H9 (cell line): ENCODE measurements around the gene RIMBP2. TPM values are rescaled to one million over a fixed set of nuclear protein-coding genes. Genes with fewer than 3 reads are reported as not detected.

Experiments
- DNase-seq: peaks from one replicate; pipeline ENCODE4 v3.0.0-alpha.2; 2017
- H2AFZ ChIP-seq: one replicate; pipeline ENCODE4 v1.6.1; 2013; ENCODE audit warnings: mild to moderate bottlenecking, low read length, control low read depth, moderate library complexity
- H2AK5ac ChIP-seq: 2 replicates; pipeline ENCODE4 v1.6.1; 2013; ENCODE audit warnings: low read length, control low read depth, mixed read lengths; ENCODE audit not compliant: insufficient read length
- H2BK120ac ChIP-seq: one replicate; pipeline ENCODE4 v1.6.1; 2013; ENCODE audit warnings: low read depth, mild to moderate bottlenecking, low read length, control low read depth, inconsistent platforms; ENCODE audit not compliant: poor library complexity, severe bottlenecking
- H2BK12ac ChIP-seq: 2 replicates; pipeline ENCODE4 v1.6.1; 2013; ENCODE audit warnings: low read length, control low read depth, mixed read lengths, low read depth; ENCODE audit not compliant: insufficient read length
- H2BK15ac ChIP-seq: 2 replicates; pipeline ENCODE4 v1.6.1; 2013; ENCODE audit warnings: low read depth, low read length, control low read depth
- H2BK20ac ChIP-seq: one replicate; pipeline ENCODE4 v1.6.1; 2013; ENCODE audit warnings: low read depth, mild to moderate bottlenecking, low read length, control low read depth, inconsistent platforms; ENCODE audit not compliant: poor library complexity, severe bottlenecking
- H2BK5ac ChIP-seq: 2 replicates; pipeline ENCODE4 v1.6.1; 2013; ENCODE audit warnings: low read length, control low read depth, mixed read lengths; ENCODE audit not compliant: insufficient read length
- H3K14ac ChIP-seq: 2 replicates; pipeline ENCODE4 v1.6.1; 2013; ENCODE audit warnings: low read length, control low read depth; ENCODE audit not compliant: insufficient read depth
- H3K18ac ChIP-seq: 2 replicates; pipeline ENCODE4 v1.6.1; 2013; ENCODE audit warnings: low read depth, mild to moderate bottlenecking, mixed read lengths, low read length, control low read depth; ENCODE audit not compliant: insufficient read length
- H3K23ac ChIP-seq: 2 replicates; pipeline ENCODE4 v1.6.1; 2013; ENCODE audit warnings: low read length, control low read depth, mixed read lengths, low read depth; ENCODE audit not compliant: insufficient read length
- H3K23me2 ChIP-seq: 2 replicates; pipeline ENCODE4 v1.6.1; 2013; ENCODE audit warnings: low read depth, mild to moderate bottlenecking, mixed read lengths, low read length, control low read depth; ENCODE audit not compliant: insufficient read length, poor library complexity, severe bottlenecking
- H3K27ac ChIP-seq: 2 replicates; pipeline ENCODE4 v1.5.1; 2013; ENCODE audit warnings: low read length, control low read depth, mixed read lengths, low read depth; ENCODE audit not compliant: insufficient read length
- H3K27me3 ChIP-seq: 2 replicates; pipeline ENCODE4 v1.6.1; 2013; ENCODE audit warnings: low read length, control low read depth, inconsistent platforms; ENCODE audit not compliant: insufficient read depth
- H3K4ac ChIP-seq: 2 replicates; pipeline ENCODE4 v1.6.1; 2013; ENCODE audit warnings: low read depth, mild to moderate bottlenecking, control low read depth, inconsistent platforms, low read length, moderate library complexity
- H3K4me1 ChIP-seq: 2 replicates; pipeline ENCODE4 v1.6.1; 2013; ENCODE audit warnings: low read length, control low read depth, inconsistent platforms; ENCODE audit not compliant: insufficient read depth
- H3K4me2 ChIP-seq: 2 replicates; pipeline ENCODE4 v1.6.1; 2013; ENCODE audit warnings: low read length, control low read depth, mixed read lengths; ENCODE audit not compliant: insufficient read length, insufficient read depth
- H3K56ac ChIP-seq: 2 replicates; pipeline ENCODE4 v1.6.1; 2013; ENCODE audit warnings: low read depth, mild to moderate bottlenecking, mixed read lengths, low read length, control low read depth; ENCODE audit not compliant: insufficient read length
- H3K79me1 ChIP-seq: 2 replicates; pipeline ENCODE4 v1.6.1; 2013; ENCODE audit warnings: low read depth, mild to moderate bottlenecking, moderate library complexity, low read length, control low read depth, inconsistent platforms; ENCODE audit not compliant: insufficient read depth, poor library complexity, severe bottlenecking
- H3K79me2 ChIP-seq: 2 replicates; pipeline ENCODE4 v1.6.1; 2013; ENCODE audit warnings: low read length, control low read depth, inconsistent platforms; ENCODE audit not compliant: insufficient read depth
- H3K9ac ChIP-seq: 2 replicates; pipeline ENCODE4 v1.6.1; 2013; ENCODE audit warnings: low read length, control low read depth, mixed read lengths; ENCODE audit not compliant: insufficient read length; ENCODE audit errors: extremely low read depth
- H3K9me3 ChIP-seq: one replicate; pipeline ENCODE4 v1.6.1; 2013; ENCODE audit warnings: low read depth, low read length, inconsistent platforms; ENCODE audit not compliant: control insufficient read depth
- H3T11ph ChIP-seq: one replicate; pipeline ENCODE4 v1.6.1; 2013; ENCODE audit warnings: mild to moderate bottlenecking, low read length, control low read depth, inconsistent platforms
- H4K20me1 ChIP-seq: one replicate; pipeline ENCODE4 v1.6.1; 2013; ENCODE audit not compliant: control insufficient read depth, insufficient read length, insufficient read depth
- H4K5ac ChIP-seq: 2 replicates; pipeline ENCODE4 v1.6.1; 2013; ENCODE audit warnings: low read depth, mild to moderate bottlenecking, mixed read lengths, low read length, control low read depth; ENCODE audit not compliant: insufficient read length
- H4K8ac ChIP-seq: replicated peaks from 2 replicates; pipeline ENCODE4 v1.6.1; 2013; ENCODE audit warnings: low read length, control low read depth, mixed read lengths, low read depth; ENCODE audit not compliant: insufficient read length
- H4K91ac ChIP-seq: 2 replicates; pipeline ENCODE4 v1.6.1; 2013; ENCODE audit warnings: low read depth, mild to moderate bottlenecking, moderate library complexity, mixed read lengths, low read length, control low read depth; ENCODE audit not compliant: insufficient read length
- H3K27ac Mint-ChIP-seq, 3 experiments: 2 replicates in 2 of 3; 3 replicates in 1 of 3; pipeline ENCODE4 v1.8.0; 2020 to 2021; ENCODE audit warnings: mixed read lengths in 3 of 3, mild to moderate bottlenecking in 1 of 3, moderate library complexity in 1 of 3
- H3K27me3 Mint-ChIP-seq: 2 replicates; pipeline ENCODE4 v1.8.0; 2021; ENCODE audit warnings: low read depth, mild to moderate bottlenecking, moderate library complexity, mixed read lengths
- H3K36me3 Mint-ChIP-seq, 3 experiments: 2 replicates in 2 of 3; 3 replicates in 1 of 3; pipeline ENCODE4 v1.8.0; 2020 to 2021; ENCODE audit warnings: low read depth in 3 of 3, mixed read lengths in 3 of 3; ENCODE audit not compliant: insufficient read depth in 1 of 3
- H3K4me1 Mint-ChIP-seq, 2 experiments: 2 replicates each; pipeline ENCODE4 v1.8.0; 2020; ENCODE audit warnings: mixed read lengths in 2 of 2
- H3K4me3 Mint-ChIP-seq, 2 experiments: 2 replicates in 1 of 2; 3 replicates in 1 of 2; pipeline ENCODE4 v1.8.0; 2020 to 2021; ENCODE audit warnings: mild to moderate bottlenecking in 2 of 2, mixed read lengths in 2 of 2, moderate library complexity in 1 of 2
- H3K9me3 Mint-ChIP-seq, 2 experiments: 2 replicates in 1 of 2; 3 replicates in 1 of 2; pipeline ENCODE4 v1.8.0; 2020; ENCODE audit warnings: mild to moderate bottlenecking in 2 of 2, mixed read lengths in 2 of 2, moderate library complexity in 1 of 2
- WGBS: extraction: QIAGEN DNeasy Blood & Tissue Kit; methylation state at CpG from one replicate; pipeline ENCODE4 v1.1.7; 2013; ENCODE audit warnings: missing lambda C conversion rate, low lambda C conversion rate, mixed read lengths; ENCODE audit not compliant: insufficient read length; ENCODE audit errors: extremely low coverage; 5-methylcytosine and 5-hydroxymethylcytosine counted together
- total RNA-seq: library from RNA; stranded (reverse); gene quantifications from 2 replicates; pipeline ENCODE4 v1.2.1, GENCODE V29; 2021
- TF ChIP-seq, protein P1 (sequence below): fragments of 200-600 bp; sonication (generic); conservative IDR thresholded peaks from 3 replicates; pipeline ENCODE4 v1.8.0; 2021; ENCODE audit warnings: antibody characterized with exemption, mild to moderate bottlenecking

RIMBP2 gene
- total RNA-seq, 1 experiment from 2014 or later = 0.70 TPM

DNA sequence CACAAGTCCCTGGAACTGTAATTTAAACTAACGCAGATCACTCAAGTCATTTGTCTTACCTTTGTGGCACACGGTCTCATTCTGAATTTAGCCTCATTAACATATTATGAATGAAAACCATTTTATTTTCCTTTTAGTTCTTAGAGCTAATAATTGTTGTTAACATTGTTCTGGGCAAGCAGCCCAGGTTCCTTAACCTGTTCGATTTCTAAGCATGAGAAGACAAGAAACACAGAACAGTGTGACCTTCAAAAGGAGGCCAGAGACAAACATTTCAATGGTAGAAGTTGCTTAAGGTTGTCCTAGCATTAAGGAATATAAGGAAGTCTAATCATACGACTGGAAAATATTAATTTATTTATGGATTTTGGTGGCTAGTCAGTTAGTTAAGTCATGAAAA is 343.2 kb downstream of the RIMBP2 start:
- Mint-ChIP-seq H3K4me3 (no peak overlapping the region), H3K36me3 (no peaks in the 10 kb centered on the region), H3K4me1 (peaks cover 6 to 9% of the 10 kb centered on the region in 2 experiments; a peak in 3 of 4 replicates), H3K27me3 (peaks cover 38% of the 10 kb centered on the region), H3K9me3 (no peaks in the 10 kb centered on the region), H3K27ac (no peak overlapping the region)
- no peak overlapping the region for H3K14ac ChIP-seq
- H3K4me2 ChIP-seq = no peak overlapping the region
- no peak overlapping the region for H3K56ac ChIP-seq
- DNase-seq = no peak
- H4K5ac ChIP-seq = no peak overlapping the region
- no peak overlapping the region for H2BK15ac ChIP-seq
- no peak overlapping the region for H4K8ac ChIP-seq
- H3K18ac ChIP-seq = no peak overlapping the region
- H3K79me2 ChIP-seq = no peaks in the 10 kb centered on the region
- no peak overlapping the region for H3K4ac ChIP-seq
- no peak overlapping the region for H3K23ac ChIP-seq
- H3K9ac ChIP-seq = no peak overlapping the region
- H4K91ac ChIP-seq = no peak overlapping the region
- H3T11ph ChIP-seq = no peak overlapping the region
- no CpG with 5 or more reads among the region's 4 CpGs for WGBS
- H3K27me3 ChIP-seq = no peaks in the 10 kb centered on the region; the same call in 1 of the 2 replicates
- H3K9me3 ChIP-seq = no peaks in the 10 kb centered on the region
- H2BK12ac ChIP-seq = no peak overlapping the region
- no peak overlapping the region for H2AK5ac ChIP-seq
- no peak overlapping the region for H2AFZ ChIP-seq
- no peak overlapping the region for H2BK20ac ChIP-seq
- no peaks in the 10 kb centered on the region for H3K23me2 ChIP-seq
- no peak overlapping the region for H3K27ac ChIP-seq
- TF ChIP-seq, protein P1, sequence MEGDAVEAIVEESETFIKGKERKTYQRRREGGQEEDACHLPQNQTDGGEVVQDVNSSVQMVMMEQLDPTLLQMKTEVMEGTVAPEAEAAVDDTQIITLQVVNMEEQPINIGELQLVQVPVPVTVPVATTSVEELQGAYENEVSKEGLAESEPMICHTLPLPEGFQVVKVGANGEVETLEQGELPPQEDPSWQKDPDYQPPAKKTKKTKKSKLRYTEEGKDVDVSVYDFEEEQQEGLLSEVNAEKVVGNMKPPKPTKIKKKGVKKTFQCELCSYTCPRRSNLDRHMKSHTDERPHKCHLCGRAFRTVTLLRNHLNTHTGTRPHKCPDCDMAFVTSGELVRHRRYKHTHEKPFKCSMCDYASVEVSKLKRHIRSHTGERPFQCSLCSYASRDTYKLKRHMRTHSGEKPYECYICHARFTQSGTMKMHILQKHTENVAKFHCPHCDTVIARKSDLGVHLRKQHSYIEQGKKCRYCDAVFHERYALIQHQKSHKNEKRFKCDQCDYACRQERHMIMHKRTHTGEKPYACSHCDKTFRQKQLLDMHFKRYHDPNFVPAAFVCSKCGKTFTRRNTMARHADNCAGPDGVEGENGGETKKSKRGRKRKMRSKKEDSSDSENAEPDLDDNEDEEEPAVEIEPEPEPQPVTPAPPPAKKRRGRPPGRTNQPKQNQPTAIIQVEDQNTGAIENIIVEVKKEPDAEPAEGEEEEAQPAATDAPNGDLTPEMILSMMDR = no peak
- no peak overlapping the region for H2BK120ac ChIP-seq
- no peaks in the 10 kb centered on the region; the same call in 1 of the 2 replicates for H3K4me1 ChIP-seq
- no peaks in the 10 kb centered on the region for H4K20me1 ChIP-seq
- no peaks in the 10 kb centered on the region for H3K79me1 ChIP-seq
- no peak overlapping the region for H2BK5ac ChIP-seq
